Inflammatory macrophage treated with lipopolysaccharide for 1 hour (primary cell): ENCODE data around the gene GLT8D2.
A peak's percentile ranks its signal among the peaks of the same experiment; 100 is the strongest.

Experiments used
- DNase-seq, 2 donors: peaks; one replicate each; pipeline ENCODE4 v3.0.0-alpha.2; 2020 to 2022

Gene GLT8D2

GRCh38 chr12:104049903-104050356 lies at the start of gene GLT8D2:
TSS of gene GLT8D2 (minus strand) at chr12:104050187. CDS start at chr12:104019648, 30,539 bp downstream.
- peak in 1 of 2 donors; percentile 7 for DNase-seq

GRCh38 chr12:104097954-104098353 lies 48.0 kb upstream of the GLT8D2 start:
- DNase-seq = no peak

- DNase-seq = no peak
These were observed 45.3 kb upstream of the GLT8D2 start for GRCh38 chr12:104095289-104095688.

GRCh38 chr12:104094284-104094683 lies 44.3 kb upstream of the GLT8D2 start:
- DNase-seq = no peak

- no peak for DNase-seq
These were observed 41.1 kb upstream of the GLT8D2 start for GRCh38 chr12:104091136-104091535.

GRCh38 chr12:104090685-104091084 lies 40.7 kb upstream of the GLT8D2 start:
- DNase-seq = no peak

- DNase-seq = no peak
These were observed 33.9 kb upstream of the GLT8D2 start for GRCh38 chr12:104083769-104084475.

GRCh38 chr12:104080764-104081163 lies 30.8 kb upstream of the GLT8D2 start:
- no peak for DNase-seq

- DNase-seq = no peak
These were observed 29.0 kb upstream of the GLT8D2 start for GRCh38 chr12:104079024-104079423.

GRCh38 chr12:104073699-104074098 lies 23.7 kb upstream of the GLT8D2 start:
- no peak for DNase-seq

GRCh38 chr12:104072099-104072498 lies 22.1 kb upstream of the GLT8D2 start:
- no peak for DNase-seq

- DNase-seq = peak in 1 of 2 donors; percentile 19
These were observed 14.9 kb upstream of the GLT8D2 start for GRCh38 chr12:104064842-104065427.

GRCh38 chr12:104064031-104064841 lies 14.2 kb upstream of the GLT8D2 start, which contains the start of gene HCFC2:
TSS of gene HCFC2 (plus strand) at chr12:104064531. CDS start at chr12:104064561, 30 bp downstream.
- peak; percentile 87 to 89 for DNase-seq

- DNase-seq = peak in 1 of 2 donors; percentile 3
These were observed 13.7 kb upstream of the GLT8D2 start for GRCh38 chr12:104063712-104064030.

- no peak for DNase-seq
These were observed 10.8 kb upstream of the GLT8D2 start for GRCh38 chr12:104060791-104061190.

GRCh38 chr12:104059963-104060362 lies 10.0 kb upstream of the GLT8D2 start:
- DNase-seq = peak in 1 of 2 donors; percentile 8

- DNase-seq = peak in 1 of 2 donors; percentile 18
These were observed 8.8 kb upstream of the GLT8D2 start for GRCh38 chr12:104058802-104059201.

- DNase-seq = peak in 1 of 2 donors; percentile 25
These were observed 7.8 kb upstream of the GLT8D2 start for GRCh38 chr12:104057771-104058197.

GRCh38 chr12:104056419-104056972 lies 6.5 kb upstream of the GLT8D2 start:
- no peak for DNase-seq

- no peak for DNase-seq
These were observed 5.8 kb upstream of the GLT8D2 start for GRCh38 chr12:104055686-104056388.

GRCh38 chr12:104054681-104055346 lies 4.8 kb upstream of the GLT8D2 start:
- DNase-seq = no peak

GRCh38 chr12:104050436-104050835 lies 449 bp upstream of the GLT8D2 start:
- no peak for DNase-seq
